D721Med (cell line): ENCODE data around the gene UBA6.
"Not testable (repeated sequence)": the region's sequence is repeated elsewhere in the genome, so short reads cannot be mapped to it uniquely, and the experiment has no call there.

Source experiments
- DNase-seq: peaks from one replicate; pipeline ENCODE4 v3.0.0; 2011; ENCODE audit warnings: low spot score; ENCODE audit not compliant: insufficient read length
- FAIRE-seq: peaks from 2 replicates; lab custom pipeline; 2011; peaks lifted over from hg19 to GRCh38; lab: Jason Lieb, UNC
- TF ChIP-seq, protein P1 (sequence below): IDR thresholded peaks from 2 replicates; pipeline ENCODE4 v1.5.1; 2012; ENCODE audit warnings: mild to moderate bottlenecking, control low read depth; ENCODE audit not compliant: insufficient read depth; ENCODE audit errors: missing control alignments

Gene UBA6

DNA sequence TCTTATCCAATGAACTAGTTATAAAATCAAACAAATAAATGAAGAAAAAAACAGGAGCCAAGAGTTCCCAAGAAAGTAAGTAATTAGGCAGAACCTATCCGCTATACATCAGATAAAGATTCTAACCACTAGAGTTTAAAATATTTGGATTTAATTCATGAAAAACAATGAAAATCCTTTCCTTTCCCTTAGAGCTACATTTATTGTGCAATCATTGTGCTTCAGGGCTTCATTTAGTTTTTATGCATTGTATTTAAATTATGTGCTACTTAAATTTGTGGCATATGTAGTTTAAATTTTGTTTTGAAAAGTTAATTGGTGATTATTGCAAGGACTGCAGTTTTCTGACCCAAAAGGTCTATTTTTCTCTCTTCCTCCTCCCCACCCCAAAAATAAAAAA, 35.3 kb upstream of the UBA6 start:
- no peak for FAIRE-seq
- TF ChIP-seq, protein P1, sequence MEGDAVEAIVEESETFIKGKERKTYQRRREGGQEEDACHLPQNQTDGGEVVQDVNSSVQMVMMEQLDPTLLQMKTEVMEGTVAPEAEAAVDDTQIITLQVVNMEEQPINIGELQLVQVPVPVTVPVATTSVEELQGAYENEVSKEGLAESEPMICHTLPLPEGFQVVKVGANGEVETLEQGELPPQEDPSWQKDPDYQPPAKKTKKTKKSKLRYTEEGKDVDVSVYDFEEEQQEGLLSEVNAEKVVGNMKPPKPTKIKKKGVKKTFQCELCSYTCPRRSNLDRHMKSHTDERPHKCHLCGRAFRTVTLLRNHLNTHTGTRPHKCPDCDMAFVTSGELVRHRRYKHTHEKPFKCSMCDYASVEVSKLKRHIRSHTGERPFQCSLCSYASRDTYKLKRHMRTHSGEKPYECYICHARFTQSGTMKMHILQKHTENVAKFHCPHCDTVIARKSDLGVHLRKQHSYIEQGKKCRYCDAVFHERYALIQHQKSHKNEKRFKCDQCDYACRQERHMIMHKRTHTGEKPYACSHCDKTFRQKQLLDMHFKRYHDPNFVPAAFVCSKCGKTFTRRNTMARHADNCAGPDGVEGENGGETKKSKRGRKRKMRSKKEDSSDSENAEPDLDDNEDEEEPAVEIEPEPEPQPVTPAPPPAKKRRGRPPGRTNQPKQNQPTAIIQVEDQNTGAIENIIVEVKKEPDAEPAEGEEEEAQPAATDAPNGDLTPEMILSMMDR, result no peak
- no peak for DNase-seq

DNA sequence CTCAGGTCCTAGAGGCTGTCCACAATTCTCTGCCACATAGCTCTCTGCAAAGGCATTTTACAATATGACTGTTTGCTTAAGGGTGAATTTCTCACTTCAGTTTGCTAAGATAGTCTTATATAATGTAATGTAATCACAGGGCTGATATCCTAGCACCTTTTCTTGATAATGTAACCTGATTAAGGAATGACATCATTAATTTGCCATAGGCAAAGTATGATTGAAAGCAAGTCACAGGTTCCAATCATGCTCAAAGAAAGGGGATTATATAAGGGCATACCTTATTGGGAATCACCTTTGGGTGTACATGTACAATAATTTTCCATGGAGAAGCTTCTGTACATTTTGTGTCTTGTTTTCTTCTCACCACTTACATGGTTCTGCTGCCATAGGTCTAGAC, 34.4 kb upstream of the UBA6 start:
- TF ChIP-seq, protein P1, result no peak
- no peak for FAIRE-seq
- DNase-seq, result no peak

DNA sequence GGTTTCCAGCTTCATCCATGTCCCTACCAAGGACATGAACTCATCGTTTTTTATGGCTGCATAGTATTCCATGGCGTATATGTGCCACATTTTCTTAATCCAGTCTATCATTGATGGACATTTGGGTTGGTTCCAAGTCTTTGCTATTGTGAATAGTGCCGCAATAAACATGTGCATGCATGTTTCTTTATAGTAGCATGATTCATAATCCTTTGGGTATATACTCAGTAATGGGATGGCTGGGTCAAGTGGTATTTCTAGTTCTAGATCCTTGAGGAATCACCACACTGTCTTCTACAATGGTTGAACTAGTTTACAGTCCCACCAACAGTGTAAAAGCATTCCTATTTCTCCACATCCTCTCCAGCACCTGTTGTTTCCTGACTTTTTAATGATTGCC, 29.6 kb upstream of the UBA6 start:
- FAIRE-seq, DNase-seq: not testable (repeated sequence)

DNA sequence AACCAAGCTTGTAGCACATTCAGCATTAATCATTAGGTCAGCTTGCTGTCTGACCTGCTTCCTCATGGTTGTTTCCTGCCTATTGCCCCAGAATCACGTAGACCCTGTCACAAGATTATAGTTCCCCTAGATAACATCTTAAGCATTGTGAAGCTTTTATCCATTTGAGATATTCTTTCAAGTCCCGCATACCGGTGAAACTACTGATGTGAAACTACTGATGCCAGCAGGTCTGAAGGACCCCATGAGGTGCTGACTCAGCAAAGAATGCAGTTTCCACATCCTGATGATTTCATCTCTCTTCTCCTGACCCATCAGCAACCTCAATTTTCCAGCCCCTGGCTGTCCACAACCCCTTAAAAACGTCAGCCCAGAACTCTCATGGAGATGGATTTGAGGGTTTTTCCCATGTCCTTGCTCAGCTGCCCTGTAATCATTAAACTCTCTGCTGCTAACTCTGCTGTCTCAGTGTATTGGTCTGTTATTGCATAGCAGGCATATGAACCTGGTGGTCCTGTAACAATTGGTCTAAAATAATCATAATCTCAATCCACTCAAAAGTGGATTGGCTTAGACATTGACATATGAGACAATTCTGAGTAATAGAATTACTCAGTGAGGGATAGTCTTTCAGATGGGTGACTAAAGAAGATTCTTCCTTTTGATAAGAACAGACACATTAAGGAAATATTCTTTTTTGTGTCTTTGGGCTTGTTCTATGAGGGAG, 26.3 kb upstream of the UBA6 start:
- FAIRE-seq, result no peak
- no peak for DNase-seq

DNA sequence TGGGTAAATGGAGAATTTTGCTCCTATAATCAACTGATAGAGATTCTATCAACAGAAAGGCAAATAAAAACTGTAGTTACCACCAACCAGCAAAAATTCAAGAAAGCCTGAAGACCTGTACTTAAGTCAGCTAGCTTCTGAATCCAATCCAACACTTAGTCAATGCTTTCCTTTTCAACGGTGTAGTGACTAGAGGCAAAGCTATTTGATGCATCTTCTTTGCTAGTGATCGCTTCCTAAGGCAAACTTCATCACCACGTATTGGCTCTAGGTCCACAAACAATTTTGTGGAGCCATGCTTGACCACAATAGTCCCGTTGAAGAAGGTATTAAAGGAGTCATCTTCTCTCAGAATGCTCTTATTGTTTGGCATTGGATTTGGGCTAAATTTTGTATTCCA, 25.0 kb upstream of the UBA6 start:
- no peak for FAIRE-seq
- TF ChIP-seq, protein P1, result no peak

More for the DNA sequence above, 26.3 kb upstream of the UBA6 start:
- TF ChIP-seq, protein P1, result no peak

DNA sequence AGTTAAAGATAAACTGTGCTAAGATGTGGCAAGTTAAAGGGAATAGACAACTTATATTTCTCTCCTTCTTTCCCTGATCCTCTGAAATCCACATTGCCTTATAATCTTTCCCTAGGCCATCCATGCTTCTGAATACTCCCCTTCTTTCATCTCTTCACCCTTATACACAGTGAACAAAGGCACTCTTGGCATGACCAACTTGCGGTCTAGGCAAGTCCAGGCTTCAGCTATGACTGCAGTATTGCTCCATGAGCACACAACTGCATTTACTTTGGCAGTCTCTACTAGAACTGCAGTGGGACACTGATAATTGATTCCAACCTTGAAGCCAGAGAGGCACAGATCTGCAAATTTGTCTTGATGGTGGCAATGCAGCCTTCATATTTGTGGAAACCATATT, 24.2 kb upstream of the UBA6 start:
- TF ChIP-seq, protein P1, result no peak
- FAIRE-seq, result no peak
- DNase-seq, result no peak

More for the DNA sequence above, 25.0 kb upstream of the UBA6 start:
- no peak for DNase-seq

DNA sequence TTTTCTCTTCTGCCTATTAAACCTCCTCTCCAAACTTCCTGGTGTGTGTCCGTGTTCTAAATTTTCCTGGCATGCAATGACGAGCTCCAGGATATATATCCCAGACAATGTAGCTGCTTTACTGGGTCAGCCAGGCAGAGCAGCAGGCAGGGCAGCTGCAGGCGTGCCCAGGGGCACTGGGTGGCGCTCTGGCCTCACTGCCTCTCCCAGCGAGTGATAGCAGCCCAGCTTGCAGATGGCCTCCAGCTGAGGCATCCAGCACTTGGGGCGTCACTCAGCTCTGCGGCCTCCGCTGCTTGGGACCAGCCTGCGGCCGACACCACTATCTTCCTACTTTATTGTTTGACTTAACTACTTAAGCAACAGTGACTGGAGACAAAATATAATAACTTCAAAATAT, 23.0 kb upstream of the UBA6 start:
- no peak for FAIRE-seq
- TF ChIP-seq, protein P1, result no peak
- no peak for DNase-seq
